ENCODE data around the gene PDE4B. TPM values are rescaled to one million over a fixed set of nuclear protein-coding genes. Genes with fewer than 3 reads are reported as not detected.

PDE4B gene
- total RNA-seq, 1 donor from 2014 or later, result 3.8 TPM

DNA sequence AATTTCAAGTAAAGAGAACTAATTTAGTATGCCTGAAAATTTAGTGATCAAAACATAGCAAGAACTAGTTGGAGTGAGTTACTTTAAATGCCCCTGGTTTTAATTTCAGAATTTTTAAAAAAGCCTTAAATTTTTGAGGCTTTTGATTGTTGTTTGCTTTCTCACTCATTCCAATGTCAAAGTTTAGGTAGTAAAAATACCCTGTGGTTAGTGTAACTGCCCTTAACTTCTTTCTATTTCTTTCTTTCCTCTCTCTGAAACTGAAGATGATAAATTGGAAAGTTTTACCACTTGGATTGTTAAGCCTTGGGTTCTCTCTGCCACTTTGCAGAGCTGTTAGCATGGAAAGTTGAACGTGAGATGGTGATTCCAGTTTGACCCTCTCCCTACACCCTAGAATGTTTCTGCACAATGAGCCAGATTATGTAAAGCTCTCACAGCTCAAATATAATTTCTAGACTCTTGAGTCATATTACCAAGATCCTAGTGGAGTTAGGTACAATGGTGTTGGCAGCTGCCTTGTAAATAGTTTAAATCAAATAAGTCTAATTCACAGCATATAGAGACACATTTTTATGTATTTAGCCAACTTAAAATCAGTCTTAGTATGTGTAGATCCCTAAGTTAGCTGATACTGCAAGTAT is 548.9 kb downstream of the PDE4B start:
- no peak for DNase-seq (ENCODE audit: low read depth)
- H3K4me3 ChIP-seq (ENCODE audit: low read depth, low read length), result no peak overlapping the region
- TF ChIP-seq, protein P1, sequence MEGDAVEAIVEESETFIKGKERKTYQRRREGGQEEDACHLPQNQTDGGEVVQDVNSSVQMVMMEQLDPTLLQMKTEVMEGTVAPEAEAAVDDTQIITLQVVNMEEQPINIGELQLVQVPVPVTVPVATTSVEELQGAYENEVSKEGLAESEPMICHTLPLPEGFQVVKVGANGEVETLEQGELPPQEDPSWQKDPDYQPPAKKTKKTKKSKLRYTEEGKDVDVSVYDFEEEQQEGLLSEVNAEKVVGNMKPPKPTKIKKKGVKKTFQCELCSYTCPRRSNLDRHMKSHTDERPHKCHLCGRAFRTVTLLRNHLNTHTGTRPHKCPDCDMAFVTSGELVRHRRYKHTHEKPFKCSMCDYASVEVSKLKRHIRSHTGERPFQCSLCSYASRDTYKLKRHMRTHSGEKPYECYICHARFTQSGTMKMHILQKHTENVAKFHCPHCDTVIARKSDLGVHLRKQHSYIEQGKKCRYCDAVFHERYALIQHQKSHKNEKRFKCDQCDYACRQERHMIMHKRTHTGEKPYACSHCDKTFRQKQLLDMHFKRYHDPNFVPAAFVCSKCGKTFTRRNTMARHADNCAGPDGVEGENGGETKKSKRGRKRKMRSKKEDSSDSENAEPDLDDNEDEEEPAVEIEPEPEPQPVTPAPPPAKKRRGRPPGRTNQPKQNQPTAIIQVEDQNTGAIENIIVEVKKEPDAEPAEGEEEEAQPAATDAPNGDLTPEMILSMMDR (conservative IDR thresholded peaks at IDR 0.05; ENCODE audit: low read depth, low read length), result no peak

DNA sequence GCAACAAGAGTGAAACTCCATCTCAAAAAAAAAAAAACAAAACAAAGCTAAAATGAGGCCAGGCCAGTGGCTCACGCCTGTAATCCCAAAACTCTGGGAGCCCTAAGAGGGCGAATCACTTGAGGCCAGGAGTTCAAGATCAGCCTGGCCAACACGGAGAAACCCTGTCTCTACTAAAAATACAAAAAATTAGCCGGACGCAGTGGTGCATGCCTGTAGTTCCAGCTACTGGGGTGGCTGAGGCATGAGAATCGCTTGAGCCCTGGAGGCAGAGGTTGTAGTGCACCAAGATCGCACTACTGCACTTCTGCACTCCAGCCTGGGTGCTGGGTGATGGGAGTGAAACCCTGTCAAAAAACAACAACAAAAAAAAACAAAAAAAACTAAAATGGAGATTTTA is 550.0 kb downstream of the PDE4B start:
- DNase-seq (ENCODE audit: low read depth), result no peak
- TF ChIP-seq, protein P1 (conservative IDR thresholded peaks at IDR 0.05; ENCODE audit: low read depth, low read length), result no peak
- no peak overlapping the region for H3K4me3 ChIP-seq (ENCODE audit: low read depth, low read length)

DNA sequence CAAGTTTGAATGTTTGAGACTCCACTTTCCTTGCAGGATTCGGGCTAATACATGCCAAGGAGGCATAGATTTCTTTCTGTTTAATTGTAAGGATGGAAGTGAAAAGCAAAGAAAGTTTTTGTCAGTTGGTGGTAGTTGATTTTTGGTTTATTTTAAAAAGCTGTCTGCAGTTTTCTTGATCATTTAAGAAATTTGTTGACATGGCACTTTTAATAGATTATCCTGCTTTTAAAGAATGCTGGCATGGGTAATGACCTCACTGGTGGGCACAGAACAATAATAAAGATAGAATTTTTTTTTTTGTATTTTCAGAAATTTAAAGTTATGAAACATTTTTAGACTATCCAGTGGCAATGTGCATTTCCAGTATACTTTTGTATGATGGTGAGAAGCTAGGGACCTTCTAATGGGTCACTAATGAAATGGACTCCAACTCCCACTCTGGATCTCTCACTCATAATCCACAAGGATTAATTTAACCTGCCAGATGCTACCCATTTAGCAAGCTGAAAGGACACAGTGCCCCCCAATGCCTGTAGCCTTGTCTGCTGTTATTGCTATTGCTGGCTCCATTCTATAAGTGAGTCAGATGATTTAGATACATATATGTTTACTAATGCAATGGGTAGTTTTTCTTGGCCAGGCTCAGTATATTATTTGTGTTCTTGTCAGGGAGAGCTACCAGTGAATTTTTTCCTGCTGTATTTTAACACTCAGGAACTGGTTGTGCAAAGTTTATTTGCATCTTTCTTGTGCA is 551.1 kb downstream of the PDE4B start:
- no peak overlapping the region for H3K4me3 ChIP-seq (ENCODE audit: low read depth, low read length)
- no peak for DNase-seq (ENCODE audit: low read depth)
- TF ChIP-seq, protein P1 (conservative IDR thresholded peaks at IDR 0.05; ENCODE audit: low read depth, low read length), result no peak

DNA sequence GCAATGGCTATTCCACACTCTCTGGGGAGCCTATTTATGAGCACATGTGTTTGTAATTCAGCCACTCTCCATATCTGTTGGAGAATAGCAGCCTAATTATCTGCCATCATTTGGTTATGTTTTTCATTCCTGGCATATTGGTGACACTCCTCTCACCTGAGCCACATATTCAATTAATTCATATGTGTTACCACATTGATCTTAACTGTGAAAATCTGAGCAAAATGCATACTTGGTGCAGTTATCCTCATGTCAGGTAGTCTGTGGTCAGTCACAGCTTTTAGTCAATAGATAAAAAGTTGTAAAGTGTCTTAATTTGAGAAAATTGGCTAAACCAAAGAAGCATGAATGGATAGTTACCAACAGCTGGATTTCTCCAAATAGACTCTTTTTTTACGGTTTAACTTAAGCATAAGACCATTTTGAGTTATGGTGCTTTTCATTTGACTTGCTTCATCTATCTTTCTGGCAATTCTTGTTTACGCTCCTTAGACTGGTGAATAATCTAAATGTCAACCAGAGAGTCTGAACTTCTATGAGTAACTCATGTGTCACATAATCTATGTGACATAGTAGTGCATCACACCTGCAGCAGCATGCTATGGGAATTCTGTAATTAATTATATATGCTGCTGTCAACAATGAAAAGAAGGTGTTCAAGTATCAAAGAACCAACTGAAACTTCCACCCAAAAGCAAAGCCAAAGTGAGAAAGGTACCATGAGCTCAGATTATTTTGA is 553.5 kb downstream of the PDE4B start:
- no peak overlapping the region for H3K4me3 ChIP-seq (ENCODE audit: low read depth, low read length)
- DNase-seq (ENCODE audit: low read depth), result no peak
- TF ChIP-seq, protein P1 (conservative IDR thresholded peaks at IDR 0.05; ENCODE audit: low read depth, low read length), result no peak

DNA sequence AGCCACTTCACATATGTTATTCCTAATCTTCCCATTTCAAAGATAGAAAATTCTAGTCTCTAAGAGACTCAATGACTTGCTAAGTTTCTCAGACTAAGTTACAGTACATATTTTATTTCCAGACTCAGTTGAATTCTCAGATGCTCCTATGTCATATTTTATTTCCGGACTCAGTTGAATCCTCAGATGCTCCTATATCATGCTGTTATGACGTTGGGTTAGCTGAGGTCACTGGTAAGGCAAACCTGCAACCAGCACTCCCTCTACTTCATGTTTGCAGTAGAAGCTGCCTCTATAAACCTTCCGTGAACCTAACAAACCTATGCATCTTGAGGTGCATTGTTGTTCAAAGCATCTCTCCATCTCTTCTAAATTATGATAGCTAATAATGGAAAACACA is 554.2 kb downstream of the PDE4B start:
- TF ChIP-seq, protein P1 (conservative IDR thresholded peaks at IDR 0.05; ENCODE audit: low read depth, low read length), result no peak
- no peak overlapping the region for H3K4me3 ChIP-seq (ENCODE audit: low read depth, low read length)
- DNase-seq (ENCODE audit: low read depth), result no peak

DNA sequence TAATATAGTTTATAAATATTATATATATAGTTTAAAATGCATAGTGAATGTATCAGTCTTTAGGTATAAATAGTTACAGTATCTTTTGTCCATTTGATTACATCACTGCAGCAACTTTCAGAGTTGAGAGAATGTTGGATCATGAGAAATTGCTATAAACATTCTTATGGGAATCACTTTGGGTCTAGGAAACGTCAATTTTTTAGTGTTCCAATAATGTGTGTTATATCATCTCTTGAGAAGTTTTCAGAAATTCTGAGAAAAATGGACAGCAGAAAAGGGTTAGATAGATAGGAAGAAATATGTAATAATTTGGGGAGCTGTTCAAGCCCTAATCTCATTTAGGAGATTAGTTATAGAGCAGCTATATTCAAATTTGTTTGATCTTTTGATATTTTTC is 556.1 kb downstream of the PDE4B start:
- H3K4me3 ChIP-seq (ENCODE audit: low read depth, low read length), result no peak overlapping the region
- DNase-seq (ENCODE audit: low read depth), result no peak
- TF ChIP-seq, protein P1 (conservative IDR thresholded peaks at IDR 0.05; ENCODE audit: low read depth, low read length), result no peak

Measured in epithelial cell of proximal tubule (primary cell).